AG20443 (cell line): Measurements from ENCODE around the gene PRR5L.
A peak's percentile ranks its signal among the peaks of the same experiment; 100 is the strongest.

Experiments
- DNase-seq: peaks from one replicate; pipeline ENCODE4 v3.0.0; 2012; ENCODE audit warnings: low spot score, mixed read lengths

Gene PRR5L

DNA sequence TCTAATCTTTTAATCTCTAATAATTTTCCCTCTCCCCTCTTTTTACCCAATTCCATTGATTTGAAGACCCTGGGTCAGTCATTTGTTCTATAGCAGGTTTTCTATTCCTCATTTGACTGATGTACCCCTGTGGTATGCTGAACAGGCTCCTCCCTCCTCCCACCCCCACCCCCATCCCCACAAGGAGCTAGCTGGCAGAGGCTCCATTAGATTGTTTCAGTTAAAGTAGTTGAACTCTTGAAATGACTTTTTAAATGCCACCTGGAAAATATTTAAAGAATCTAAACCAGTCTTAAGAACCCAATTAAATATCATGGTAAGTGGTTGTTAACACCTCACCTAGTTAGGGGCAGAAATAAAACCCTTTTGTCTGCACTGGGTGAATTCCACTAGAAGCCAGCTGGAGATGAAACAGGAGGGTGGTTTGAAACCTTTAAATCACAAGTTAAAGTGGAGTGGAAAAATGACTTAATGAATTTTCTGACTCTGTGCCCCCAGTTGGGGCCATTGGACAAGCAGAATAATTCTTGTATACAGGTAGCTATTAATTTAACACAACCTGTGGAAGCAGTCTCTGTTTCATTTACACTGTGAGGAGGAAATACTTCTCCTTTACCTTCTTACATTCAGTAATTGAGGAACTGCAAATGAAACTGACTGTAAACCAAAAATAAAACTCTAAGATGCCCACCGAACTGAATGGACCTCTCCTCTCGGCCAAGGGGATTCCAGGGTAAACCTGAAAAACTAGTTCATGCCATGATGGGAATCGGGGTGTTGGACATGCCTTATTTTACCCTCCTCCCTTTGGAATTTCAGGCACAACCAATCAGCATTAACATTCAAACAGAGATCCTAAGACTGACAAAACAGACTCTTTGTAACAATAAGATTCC, 30.7 kb downstream of the PRR5L start:
- no peak for DNase-seq

DNA sequence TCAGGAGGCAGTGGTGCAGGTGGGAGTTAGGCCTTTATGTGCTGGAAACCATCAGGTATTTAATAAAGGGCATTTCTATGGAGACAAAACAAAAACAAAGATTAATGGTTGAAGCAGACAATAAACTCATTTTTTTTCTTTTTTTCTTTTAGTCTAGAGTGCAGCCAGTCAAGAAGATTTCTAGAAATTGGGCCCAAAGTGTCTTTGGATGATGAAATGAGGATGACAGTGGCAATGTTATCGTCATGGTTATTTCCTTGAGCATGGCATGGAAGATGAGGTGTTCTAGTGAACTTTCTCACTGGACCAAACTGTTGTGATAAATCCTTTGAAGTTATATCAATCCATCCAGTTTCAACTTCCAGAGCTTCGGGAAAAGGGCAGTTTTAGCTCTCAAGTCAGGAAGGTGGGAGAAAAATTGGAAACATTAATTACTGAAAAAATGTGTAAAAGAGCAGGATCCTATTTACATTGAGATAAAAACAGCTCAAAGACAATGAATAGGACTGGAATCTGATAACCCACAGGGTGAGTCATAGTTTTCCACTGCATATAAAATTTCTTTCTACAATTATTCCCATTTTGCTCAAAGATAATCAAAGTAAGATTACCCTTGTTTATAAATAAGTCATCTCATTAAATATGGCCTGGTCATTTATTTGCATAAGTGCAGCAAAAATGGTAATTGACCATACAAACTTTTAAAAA, 33.0 kb downstream of the PRR5L start:
- DNase-seq, result no peak

GRCh38 chr11:36330411-36330810, 34.3 kb downstream of the PRR5L start:
- no peak for DNase-seq

GRCh38 chr11:36333468-36333867, 37.4 kb downstream of the PRR5L start:
- DNase-seq, result peak; percentile 28

GRCh38 chr11:36333897-36334296, 37.8 kb downstream of the PRR5L start:
- peak; percentile 64 for DNase-seq

GRCh38 chr11:36339888-36340287, 43.8 kb downstream of the PRR5L start:
- no peak for DNase-seq

- DNase-seq, result no peak
Measured at GRCh38 chr11:36340897-36341296, 44.8 kb downstream of the PRR5L start.

- DNase-seq, result no peak
Measured at GRCh38 chr11:36341915-36342314, 45.8 kb downstream of the PRR5L start.

- no peak for DNase-seq
Measured at GRCh38 chr11:36342327-36342726, 46.2 kb downstream of the PRR5L start.

- DNase-seq, result no peak
Measured at GRCh38 chr11:36343436-36343835, 47.3 kb downstream of the PRR5L start.

DNA sequence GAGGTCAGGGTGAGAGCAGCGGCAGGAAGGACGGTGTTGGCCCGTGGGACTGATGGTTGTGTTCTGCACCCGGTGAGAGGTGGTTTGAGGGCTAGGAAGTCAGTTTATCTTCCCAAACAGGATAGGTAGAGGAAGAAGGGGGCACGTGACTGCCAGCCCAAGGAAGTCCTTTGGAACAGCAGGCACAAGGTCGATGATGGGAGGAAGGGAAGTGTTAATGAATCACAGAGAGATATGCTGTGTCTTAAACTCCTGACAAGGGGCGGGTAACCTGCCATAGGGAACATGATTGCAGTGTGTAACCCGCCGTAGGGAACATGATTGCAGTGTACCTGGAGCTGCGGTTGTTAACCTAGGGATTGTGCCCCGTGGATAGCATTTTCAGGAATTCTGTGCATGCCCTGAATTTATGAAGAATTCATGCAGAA, 49.0 kb downstream of the PRR5L start:
- no peak for DNase-seq

DNA sequence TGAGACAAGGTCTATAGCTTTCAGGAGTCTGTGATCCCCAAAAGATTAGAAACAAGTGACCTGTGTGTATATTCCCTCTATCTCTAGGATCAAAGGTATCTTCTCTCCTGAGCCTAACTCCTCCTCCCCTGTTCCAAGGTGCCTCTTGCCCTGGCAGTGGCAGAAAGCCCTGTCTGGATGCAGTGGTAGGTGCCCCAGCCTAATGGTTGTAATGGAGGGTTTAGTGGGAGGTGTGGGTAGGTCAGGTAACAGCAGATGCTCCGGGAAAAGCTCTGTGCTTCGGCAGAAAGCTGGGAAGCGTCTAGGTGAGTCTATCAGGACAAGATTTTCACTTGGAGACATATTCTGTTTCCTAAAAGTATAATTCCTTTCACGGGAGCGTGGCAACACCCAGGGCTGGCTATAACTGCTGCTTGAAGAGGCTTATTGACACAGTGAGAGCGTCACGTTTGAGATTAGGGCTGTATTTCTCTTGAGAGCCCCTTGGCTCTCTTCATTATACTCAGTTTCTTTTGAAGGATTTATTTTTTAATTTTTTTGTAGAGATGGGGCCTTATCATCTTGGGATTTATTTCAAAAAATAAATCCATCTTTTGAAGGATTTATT, 49.5 kb downstream of the PRR5L start:
- no peak for DNase-seq

- DNase-seq, result no peak
Measured at GRCh38 chr11:36346562-36347383, 50.7 kb downstream of the PRR5L start.

DNA sequence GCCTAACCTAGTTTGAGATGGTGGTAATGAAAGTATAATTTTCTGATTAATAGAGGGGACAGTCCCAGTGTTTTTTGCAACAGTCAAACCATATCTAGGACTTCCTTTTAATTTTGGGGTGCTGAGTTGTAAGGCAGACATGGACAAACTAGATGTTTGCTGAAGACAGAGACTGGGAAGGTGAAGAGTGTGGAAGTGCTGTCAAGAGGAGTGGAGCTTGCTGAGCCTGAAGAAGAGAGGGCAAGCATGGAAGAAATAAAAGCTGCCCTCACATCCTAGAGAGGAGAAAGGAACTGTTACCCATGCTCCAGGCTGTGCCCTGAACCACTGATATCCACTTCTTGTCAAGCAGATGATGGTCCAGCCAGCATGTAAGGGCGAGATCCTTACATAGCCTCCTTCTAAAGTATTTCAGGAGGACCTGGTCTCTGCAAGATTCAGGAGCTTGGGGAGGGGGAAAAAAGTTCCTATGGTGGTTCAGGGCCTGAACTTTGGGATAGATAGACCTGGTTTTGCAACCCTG, 51.4 kb downstream of the PRR5L start:
- DNase-seq, result no peak

- no peak for DNase-seq
Measured at GRCh38 chr11:36349351-36350136, 53.5 kb downstream of the PRR5L start.

- no peak for DNase-seq
Measured at GRCh38 chr11:36350137-36350513, 54.0 kb downstream of the PRR5L start.

GRCh38 chr11:36352922-36353321, 56.8 kb downstream of the PRR5L start:
- no peak for DNase-seq

GRCh38 chr11:36354221-36355003, 58.3 kb downstream of the PRR5L start:
- DNase-seq, result peak; percentile 75

GRCh38 chr11:36356201-36356600, 60.1 kb downstream of the PRR5L start:
- DNase-seq, result no peak

- no peak for DNase-seq
Measured at GRCh38 chr11:36357831-36358230, 61.7 kb downstream of the PRR5L start.
